ENCODE results near the gene TMEM19.

TMEM19 gene

DNA sequence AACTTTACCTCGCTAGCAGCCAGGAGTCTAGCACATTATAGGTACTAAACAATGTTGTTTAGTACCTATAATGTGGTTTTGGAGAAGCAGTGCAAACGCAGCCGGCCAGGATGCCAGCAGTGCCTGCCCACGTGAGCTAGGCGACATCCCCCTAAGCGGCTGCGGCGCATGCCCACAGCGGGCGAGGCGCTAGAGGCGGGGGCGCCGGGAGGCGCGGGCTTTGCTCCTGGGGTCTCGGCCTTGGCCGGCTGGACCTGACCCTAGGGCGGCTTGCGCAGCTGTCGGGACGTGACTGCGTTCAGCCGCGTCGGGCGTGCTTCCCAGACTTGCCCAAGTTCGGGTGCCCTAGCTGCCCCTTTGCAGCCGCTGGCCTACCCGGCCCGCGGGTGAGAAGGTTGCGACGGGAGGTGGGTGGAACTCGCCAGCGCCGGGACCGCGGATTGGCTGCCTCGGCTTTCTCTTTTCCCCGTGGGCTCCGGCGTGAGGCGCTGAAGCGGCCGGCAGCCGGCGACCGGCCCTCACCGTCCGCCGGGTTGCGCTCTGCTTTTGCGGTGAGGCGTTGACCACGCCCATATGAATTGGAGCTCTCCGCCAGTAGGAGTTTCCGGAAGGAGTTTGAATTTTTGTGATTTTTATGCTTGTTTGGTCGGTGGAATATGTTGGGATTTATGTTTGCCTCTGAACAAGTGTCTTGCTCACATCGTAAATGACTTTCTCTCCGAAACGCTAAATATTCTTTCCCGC lies at the start of gene TMEM19:
TSS of gene TMEM19 (plus strand) at position 169 of the 744 bp plus-strand sequence. CDS start 599 bp downstream, outside the sequence.
- peak; percentile 91 for DNase-seq (ENCODE audit: low spot score)

GRCh38 chr12:71636704-71637115 lies 49.2 kb upstream of the TMEM19 start:
- peak; percentile 77 for DNase-seq (ENCODE audit: low spot score)

DNA sequence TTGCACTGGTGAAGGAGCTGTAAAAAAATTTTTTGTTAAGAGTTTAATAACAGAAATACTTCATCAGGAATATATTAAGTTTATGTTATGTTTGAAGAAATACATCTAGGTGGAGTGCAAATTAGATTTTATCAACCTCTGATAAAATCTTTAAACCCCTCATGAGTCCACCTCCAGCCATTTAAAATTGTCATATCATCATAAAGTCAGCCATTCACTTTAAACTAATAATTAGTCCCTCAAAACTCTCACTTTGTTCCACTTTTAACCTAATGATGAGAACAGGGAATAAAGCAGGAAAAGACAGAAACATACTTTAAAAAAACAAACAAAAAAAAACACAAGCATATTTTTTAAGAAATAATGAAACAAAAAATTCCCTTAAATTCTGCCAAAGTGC lies 47.4 kb upstream of the TMEM19 start:
- no peak for DNase-seq (ENCODE audit: low spot score)

GRCh38 chr12:71639341-71639760 lies 46.5 kb upstream of the TMEM19 start:
- peak; percentile 14 for DNase-seq (ENCODE audit: low spot score)

GRCh38 chr12:71640316-71640715 lies 45.6 kb upstream of the TMEM19 start:
- DNase-seq (ENCODE audit: low spot score), result no peak

GRCh38 chr12:71641390-71641789 lies 44.5 kb upstream of the TMEM19 start:
- no peak for DNase-seq (ENCODE audit: low spot score)

DNA sequence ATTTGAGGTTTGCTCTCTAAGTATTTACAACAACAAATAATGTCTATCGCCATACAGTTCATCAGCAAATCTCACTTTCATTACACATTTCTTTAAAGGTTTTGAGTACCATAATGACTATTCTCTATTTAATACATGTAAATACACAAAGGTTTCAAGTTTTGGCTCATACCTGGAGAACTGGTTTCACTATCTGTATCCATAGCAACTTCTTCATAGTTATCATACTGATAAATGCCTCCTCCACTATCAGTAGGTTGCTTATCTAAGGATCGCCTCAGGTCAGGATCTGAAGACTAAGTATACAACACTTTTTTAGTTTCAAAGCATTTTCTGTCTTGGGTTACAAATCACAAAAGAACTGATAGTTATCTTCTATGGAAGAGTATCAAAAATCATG lies 43.6 kb upstream of the TMEM19 start:
- no peak for DNase-seq (ENCODE audit: low spot score)

- DNase-seq (ENCODE audit: low spot score), result no peak
These were observed 40.6 kb upstream of the TMEM19 start for GRCh38 chr12:71645268-71645667.

DNA sequence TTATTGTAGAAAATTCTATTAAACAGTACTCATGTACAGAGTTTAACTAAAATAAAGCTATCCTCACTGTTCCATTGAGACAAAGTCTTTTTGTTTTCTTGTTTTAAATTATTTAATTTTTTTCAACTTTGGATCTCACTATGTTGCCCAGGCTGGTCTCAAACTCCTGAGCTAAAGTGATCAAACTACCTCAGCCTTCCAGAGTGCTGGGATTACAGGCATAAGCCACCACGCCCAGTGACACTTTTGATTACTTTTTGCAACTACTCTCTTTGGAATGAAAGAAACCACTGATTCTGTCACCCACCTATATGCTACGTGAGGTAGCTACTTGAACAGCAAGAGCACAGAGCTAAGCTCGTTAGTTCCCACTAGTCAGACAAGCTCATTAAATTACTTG lies 39.4 kb upstream of the TMEM19 start:
- DNase-seq (ENCODE audit: low spot score), result no peak

DNA sequence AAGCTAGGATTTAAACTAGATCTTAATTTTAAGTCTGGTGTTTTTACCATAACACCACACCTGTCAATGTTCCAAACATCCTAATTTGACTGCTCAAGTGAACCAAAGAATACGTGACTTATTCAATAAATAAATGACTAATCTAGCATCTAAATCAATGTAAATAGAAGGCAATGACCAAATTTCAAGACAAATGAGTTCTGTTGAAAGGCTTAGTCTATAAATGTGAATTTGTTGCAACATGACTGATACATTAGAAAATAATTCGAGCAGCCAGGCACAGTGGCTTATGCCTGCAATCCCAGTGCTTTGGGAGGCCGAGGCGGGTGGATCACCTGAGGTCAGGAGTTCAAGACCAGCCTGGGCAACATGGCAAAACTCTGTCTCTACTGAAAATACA lies 37.3 kb upstream of the TMEM19 start:
- no peak for DNase-seq (ENCODE audit: low spot score)

DNA sequence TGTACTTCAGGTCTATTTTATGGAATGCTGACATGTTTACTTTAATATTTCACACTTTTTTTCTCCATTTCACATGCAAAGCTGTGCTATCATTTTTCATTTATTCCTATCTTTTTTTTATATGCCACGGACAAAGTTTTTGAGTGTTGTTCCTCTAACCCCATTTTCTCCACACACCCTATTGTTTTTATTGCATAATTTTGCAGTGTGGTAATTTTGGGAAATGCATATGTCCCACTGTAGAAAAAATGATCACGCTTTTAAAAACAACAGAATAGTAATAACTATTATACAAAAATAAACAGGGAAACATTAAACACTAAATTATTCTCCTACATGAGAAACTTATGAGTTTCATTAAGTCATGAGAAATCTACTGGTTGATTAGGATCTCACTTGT lies 36.5 kb upstream of the TMEM19 start:
- DNase-seq (ENCODE audit: low spot score), result no peak

GRCh38 chr12:71652656-71653055 lies 33.2 kb upstream of the TMEM19 start:
- no peak for DNase-seq (ENCODE audit: low spot score)

DNA sequence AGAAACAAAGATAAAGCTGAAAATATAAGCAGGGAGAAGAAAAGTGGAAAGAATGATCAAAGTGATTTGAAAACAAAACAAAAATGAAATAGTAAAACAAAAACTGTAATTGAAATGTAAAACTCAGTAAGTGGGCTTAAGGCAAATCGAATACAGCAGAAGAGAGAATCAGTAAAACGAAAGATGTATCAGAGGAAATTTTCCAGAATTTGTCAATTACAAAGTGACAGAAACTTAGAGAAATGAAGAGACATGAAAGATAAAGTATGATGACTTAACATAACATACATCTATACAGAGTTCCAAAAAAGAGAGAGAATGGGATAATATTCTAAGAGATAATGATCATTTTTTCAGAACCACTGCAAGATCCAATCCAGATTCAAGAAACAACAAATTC lies 32.7 kb upstream of the TMEM19 start:
- no peak for DNase-seq (ENCODE audit: low spot score)

DNA sequence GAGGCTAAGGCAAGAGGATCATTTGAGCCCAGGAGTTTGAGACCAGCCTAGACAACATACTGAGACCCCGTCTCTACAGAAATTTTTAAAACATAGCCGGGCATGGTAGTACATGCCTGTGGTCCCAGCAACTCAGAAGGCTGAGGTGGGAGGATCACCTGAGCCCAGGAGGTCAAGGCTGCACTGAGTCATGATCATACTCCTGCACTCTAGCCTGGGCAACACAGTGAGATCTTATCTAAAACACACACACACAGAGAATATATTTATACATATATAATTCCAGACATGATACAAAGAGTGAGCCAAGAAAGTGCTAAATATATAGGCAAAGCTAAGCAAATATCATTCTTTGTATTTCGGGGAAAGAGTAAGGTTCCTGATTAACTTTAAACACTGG lies 31.7 kb upstream of the TMEM19 start:
- DNase-seq (ENCODE audit: low spot score), result no peak

GRCh38 chr12:71655495-71655894 lies 30.4 kb upstream of the TMEM19 start:
- no peak for DNase-seq (ENCODE audit: low spot score)

DNA sequence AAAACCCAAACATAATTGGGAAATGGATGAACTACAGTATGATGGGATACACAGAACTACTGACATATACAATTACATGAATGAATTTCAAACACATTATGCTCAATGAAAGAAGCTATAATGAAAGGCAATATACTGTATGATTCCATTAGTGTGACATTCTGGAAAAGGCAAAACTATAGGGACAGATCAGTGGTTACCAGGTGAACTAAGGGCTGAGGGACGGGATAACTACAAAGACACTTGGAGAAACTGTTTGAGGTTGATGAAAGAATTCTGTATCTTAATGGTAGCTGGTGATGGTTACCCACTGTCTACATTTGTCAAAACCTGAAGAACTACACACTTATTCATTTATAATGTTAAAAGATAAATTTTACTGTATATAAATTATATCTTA lies 30.0 kb upstream of the TMEM19 start:
- DNase-seq (ENCODE audit: low spot score), result no peak

GRCh38 chr12:71656740-71657139 lies 29.1 kb upstream of the TMEM19 start:
- DNase-seq (ENCODE audit: low spot score), result no peak

- DNase-seq (ENCODE audit: low spot score), result no peak
These were observed 23.8 kb upstream of the TMEM19 start for GRCh38 chr12:71661977-71662530.

DNA sequence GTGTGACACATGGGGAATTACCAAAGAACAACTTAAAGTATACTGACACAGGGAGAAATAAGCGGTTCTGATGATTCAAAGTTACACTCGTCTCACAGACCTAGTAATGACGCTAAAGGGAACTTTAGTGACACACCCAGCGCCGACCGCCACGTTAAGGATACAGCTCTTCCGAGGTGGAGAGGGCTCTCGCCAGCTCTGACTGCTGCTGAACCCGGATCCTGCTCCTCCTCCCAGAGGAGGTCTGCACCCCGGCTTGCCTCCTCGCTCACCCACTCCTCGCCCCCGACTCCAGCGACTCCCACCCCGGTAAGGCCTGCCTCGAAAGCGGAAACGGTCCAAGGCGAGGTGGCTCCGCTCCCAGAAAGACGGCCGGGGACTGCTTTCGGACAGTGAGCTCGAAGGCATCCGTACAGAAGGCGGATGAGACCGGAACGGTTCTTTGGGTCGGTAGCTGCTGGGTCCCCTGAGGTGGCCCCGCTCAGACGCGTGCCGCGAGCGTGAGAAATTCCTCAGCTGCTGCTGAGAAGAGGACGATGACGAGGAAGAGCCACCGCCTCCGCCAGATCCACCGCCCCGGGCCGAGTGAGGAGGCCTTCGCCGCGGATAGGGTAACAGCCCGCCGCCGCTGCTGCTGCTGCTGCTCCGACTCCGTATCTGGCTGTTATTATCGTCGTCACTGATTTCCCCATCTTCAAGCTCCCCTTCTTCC lies 22.9 kb upstream of the TMEM19 start:
- DNase-seq (ENCODE audit: low spot score), result peak; percentile 35

- DNase-seq (ENCODE audit: low spot score), result peak; percentile 92
These were observed 22.1 kb upstream of the TMEM19 start, which contains the start of the genes THAP2 and ZFC3H1 for GRCh38 chr12:71663561-71664410. Gene THAP2, plus strand, starts transcription at chr12:71664301. Its CDS starts 209 bp downstream, at chr12:71664510. Gene ZFC3H1, minus strand, starts transcription at chr12:71663848. Its CDS starts 238 bp downstream, at chr12:71663610.

GRCh38 chr12:71664411-71665089 lies 21.3 kb upstream of the TMEM19 start:
- no peak for DNase-seq (ENCODE audit: low spot score)

DNA sequence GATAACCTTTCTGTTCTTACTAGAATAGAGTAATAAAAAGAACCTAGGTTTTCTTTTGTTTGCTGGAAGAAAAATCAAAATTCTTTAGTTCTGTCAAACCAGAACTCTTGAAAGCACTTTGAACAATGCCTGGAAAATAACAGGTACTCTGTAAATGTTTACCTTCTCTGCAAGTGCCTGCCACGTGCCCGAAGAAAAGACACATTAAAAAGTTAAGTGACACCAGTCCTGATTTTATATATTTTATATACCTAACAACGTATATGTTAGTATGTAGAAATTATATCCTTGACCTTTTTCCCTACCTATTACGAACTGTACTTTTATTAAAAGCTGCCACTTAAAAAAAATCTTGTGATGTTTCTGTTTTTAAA lies 20.8 kb upstream of the TMEM19 start:
- DNase-seq (ENCODE audit: low spot score), result no peak
